HCT116 (cell line): ENCODE measurements around the gene DOCK2.

Experiments used
- ATF3 ChIP-seq: IDR thresholded peaks from 2 replicates; pipeline ENCODE4 v1.6.1; 2012
- CTCF ChIP-seq, 3 experiments: fragments of 200-600 bp in 1 of 3; sonication (generic) in 1 of 3; IDR thresholded peaks in 2 of 3; conservative IDR thresholded peaks in 1 of 3; 2 replicates each; pipeline ENCODE4 v1.5.1; 2012 to 2017; ENCODE audit warnings: low read depth in 2 of 3, low read length in 2 of 3, antibody characterized with exemption in 1 of 3, borderline replicate concordance in 1 of 3, control low read depth in 1 of 3, mild to moderate bottlenecking in 1 of 3, mixed read lengths in 1 of 3, mixed run types in 1 of 3, moderate library complexity in 1 of 3; ENCODE audit not compliant: insufficient read depth in 1 of 3
- EGR1 ChIP-seq: IDR thresholded peaks from 2 replicates; pipeline ENCODE4 v1.6.1; 2012; ENCODE audit warnings: low read depth
- ELF1 ChIP-seq: IDR thresholded peaks from 2 replicates; pipeline ENCODE4 v1.6.1; 2012; ENCODE audit warnings: low read depth, borderline replicate concordance
- EZH2 ChIP-seq: fragments of 200-600 bp; sonication (generic); IDR thresholded peaks from 2 replicates; pipeline ENCODE4 v1.6.1; 2017; ENCODE audit warnings: antibody characterized with exemption, mixed run types
- JUND ChIP-seq: IDR thresholded peaks from 2 replicates; pipeline ENCODE4 v1.6.1; 2012
- POLR2A ChIP-seq: IDR thresholded peaks from 2 replicates; pipeline ENCODE4 v1.7.0; 2011; ENCODE audit warnings: borderline replicate concordance; ENCODE audit not compliant: insufficient read depth, insufficient read length; ENCODE audit errors: extremely low read depth
- YY1 ChIP-seq: IDR thresholded peaks from 2 replicates; pipeline ENCODE4 v1.6.1; 2011; ENCODE audit warnings: low read length, low read depth, moderate library complexity, mild to moderate bottlenecking; ENCODE audit not compliant: insufficient replicate concordance; ENCODE audit errors: extremely low read depth
- ZFX ChIP-seq: fragments of 450-650 bp; IDR thresholded peaks from 2 replicates; pipeline ENCODE4 v1.6.1; 2017

DNA sequence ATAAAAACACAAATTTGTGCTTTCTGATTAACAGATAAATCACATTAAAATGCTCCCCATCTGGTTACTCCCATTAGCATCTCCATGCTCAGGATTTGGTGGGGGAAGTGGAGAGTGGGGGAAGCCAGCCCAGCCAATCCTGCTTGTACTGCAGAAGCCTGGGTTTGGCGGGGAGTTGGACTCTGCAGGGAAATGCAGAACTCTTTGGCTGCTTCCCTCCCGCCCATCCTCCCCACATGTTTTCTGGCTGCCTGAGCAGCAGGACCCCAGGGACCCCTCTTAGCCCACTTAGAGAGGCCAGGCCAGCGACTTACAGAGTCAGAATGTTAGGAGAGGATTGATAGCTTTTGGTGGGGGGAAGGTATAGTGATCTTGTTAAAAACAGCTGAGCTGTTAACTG, 409.2 kb downstream of the DOCK2 start:
- no peak for TF ChIP-seq ELF1
- TF ChIP-seq CTCF (IDR thresholded peaks at IDR 0.05 in 2 of 3, conservative IDR thresholded peaks at IDR 0.05 in 1 of 3; ENCODE audit: borderline replicate concordance in 1 of 3, insufficient read depth in 1 of 3, low read depth in 2 of 3, low read length in 2 of 3): no peak
- no peak for TF ChIP-seq ZFX
- no peak for TF ChIP-seq EZH2
- TF ChIP-seq EGR1: no peak
- TF ChIP-seq ATF3: no peak
- no peak for TF ChIP-seq YY1
- no peak for TF ChIP-seq POLR2A
- no peak for TF ChIP-seq JUND
